Erythroblast (primary cell): ENCODE data around the gene TELO2.
A peak's percentile ranks its signal among the peaks of the same experiment; 100 is the strongest.

Experiments used
- DNase-seq, 2 experiments: peaks; one replicate each; lab custom pipeline; 2025; lab: John Stamatoyannopoulos, UW
- GATA1 ChIP-seq: IDR thresholded peaks from 2 replicates; pipeline ENCODE4 v1.6.1; 2011; ENCODE audit warnings: low read depth, mild to moderate bottlenecking, control low read depth, low read length, moderate library complexity
- POLR2A ChIP-seq: IDR thresholded peaks from 2 replicates; pipeline ENCODE4 v1.6.1; 2011; ENCODE audit warnings: mild to moderate bottlenecking, low read length

The TELO2 gene

DNA sequence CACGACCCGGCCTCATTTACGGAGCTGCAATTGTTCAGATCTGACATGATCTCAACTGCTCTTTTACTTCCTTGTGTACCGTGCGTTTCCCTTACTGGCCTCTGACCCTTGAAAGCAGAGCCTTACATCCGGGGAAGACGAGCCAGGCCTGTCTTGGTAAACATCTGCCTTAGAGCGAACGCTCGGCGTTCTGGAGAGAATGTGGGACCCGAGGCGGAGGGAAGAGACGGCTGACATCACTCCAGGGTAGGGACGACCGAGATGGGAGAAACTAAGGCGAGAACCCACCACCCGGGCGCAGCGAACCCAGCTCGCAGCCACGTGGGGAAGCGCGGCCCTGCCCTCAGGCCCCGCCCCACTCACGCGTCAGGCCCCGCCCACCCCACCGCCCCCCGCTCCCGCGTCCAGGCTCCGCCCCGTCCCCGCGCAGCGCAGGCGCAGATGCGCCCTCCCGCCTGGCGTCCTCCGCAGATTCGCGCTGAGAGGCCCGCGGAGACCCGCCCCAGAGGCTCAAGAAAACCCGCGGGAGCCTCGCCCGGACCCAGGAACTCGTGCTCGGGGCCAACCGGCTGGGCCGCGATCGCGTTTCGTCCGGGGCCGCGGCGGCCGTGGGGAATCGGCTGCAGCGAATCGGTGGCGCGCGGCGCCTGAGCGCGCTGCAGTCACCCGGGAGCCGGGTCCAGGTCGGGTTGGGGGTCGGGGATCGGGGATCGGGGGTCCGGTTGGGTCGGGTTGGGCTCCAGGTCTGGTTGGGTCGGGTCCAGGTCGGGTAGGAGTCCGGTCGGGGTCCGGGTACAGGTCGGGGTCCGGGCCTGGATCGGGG lies at the start of gene TELO2:
Gene TELO2, plus strand, starts transcription at position 438 of the 823 bp plus-strand sequence. CDS start 922 bp downstream, outside the sequence.
- DNase-seq = peak; percentile 88 to 94
- TF ChIP-seq POLR2A (peak; percentile 48), GATA1 (no peak)

DNA sequence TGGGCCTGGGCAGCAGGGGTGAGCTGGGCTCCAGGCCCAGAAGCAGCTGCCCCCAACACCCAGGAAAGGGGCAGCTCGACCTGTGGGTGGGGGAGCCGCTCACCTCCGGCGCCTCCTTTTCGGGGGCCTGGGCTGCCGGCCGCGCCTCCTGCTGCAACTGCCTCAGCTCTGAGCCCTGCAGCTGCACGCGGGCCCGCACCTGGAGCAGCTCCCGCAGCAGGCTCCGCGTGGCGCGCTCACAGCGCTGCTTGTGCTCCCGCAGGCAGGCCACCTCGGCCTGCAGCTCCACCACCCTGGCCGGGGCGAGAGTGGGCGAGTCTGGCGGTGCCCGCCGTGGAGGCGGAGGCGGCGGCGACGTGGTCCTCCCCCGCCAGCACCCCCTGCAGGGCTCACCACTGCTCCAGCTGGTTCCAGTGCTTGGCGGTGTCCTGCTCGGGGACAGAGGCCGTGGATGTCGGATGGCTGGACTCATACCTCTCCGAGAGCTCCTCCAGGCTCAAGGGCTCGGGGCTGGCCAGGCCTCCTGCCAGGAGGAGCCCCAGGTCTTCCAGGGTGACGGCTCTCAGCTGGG lies 49.7 kb upstream of the TELO2 start:
- DNase-seq = no peak
- no peak for TF ChIP-seq POLR2A
- TF ChIP-seq GATA1 = no peak

DNA sequence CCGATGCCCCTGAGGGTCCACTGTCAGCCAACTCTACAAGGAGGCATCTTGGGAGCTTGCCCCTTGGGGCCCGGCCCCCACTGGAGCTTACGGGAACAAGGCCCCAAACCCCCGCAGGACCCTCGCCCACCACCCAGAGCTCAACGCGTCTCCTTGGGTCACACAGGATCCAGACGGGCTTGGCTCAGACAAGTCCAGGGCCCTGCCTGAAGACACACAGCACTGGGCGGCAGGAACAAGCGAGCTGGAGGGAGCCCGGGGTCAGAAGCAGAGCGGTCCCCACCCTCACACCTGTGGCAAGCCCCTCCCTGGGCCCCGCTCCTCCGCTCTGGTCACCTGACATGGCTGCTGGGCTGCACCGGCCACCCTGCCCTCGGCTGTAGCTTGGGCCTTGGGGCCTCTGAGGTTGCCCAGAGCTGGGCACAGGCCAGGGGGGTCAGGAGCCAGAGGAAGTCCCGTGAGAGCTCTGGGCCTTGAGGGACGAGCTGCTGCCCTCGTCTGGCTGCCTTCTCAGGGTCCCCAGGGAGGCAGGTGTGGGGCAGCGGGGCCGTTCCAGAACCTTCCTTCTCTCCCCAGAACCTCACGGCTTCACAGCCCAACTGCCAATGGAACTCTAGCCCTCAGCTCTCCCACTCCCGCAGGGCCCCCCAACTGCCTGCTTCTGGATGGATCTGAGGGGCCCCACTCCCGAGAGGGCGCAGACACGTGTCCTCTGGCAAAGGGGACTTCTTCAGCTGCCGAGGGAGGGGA lies 49.0 kb upstream of the TELO2 start, which contains the start of gene CCDC154:
Gene CCDC154, minus strand, starts transcription at position 577 of the 750 bp plus-strand sequence. Its CDS starts 234 bp downstream, at position 343.
- TF ChIP-seq GATA1 (no peak), POLR2A (no peak)
- no peak for DNase-seq

DNA sequence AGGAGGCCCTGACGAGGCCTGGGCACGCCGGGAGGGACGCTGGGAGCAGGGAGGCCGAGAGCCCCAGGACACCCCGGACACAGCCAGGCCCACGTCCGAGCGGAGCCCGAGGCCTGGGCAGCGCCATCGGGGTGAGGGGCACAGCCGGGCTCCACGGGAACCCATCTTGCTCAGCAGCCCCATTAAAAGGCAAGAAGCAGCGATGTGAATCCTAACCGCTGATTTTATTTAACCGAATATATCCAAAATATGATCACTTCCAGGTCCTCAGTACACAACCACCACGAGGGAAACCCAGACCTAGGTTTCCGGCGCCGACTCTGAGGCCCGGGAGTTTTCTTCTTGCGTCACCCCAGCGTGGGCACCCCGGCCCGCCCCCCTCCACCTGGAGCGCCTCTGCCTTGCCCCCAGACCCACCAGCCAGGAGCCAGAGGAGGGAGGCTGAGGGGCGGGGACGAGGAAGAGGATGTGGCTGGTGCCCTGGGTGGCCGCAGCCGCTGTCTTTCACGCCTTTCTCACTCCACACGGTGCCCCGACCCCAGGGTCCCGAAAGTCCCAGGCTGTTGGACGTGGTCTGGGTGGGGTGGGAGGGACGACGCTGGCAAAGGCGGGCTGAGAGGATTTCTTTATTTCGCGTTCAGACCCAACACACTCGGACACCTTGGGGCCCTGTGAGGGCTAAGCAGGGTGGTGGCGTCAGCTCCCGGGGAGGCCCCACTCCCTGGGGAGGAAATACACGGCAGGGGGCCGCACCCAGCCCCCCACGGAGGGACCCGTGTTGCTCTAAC lies 48.2 kb upstream of the TELO2 start:
- no peak for DNase-seq

DNA sequence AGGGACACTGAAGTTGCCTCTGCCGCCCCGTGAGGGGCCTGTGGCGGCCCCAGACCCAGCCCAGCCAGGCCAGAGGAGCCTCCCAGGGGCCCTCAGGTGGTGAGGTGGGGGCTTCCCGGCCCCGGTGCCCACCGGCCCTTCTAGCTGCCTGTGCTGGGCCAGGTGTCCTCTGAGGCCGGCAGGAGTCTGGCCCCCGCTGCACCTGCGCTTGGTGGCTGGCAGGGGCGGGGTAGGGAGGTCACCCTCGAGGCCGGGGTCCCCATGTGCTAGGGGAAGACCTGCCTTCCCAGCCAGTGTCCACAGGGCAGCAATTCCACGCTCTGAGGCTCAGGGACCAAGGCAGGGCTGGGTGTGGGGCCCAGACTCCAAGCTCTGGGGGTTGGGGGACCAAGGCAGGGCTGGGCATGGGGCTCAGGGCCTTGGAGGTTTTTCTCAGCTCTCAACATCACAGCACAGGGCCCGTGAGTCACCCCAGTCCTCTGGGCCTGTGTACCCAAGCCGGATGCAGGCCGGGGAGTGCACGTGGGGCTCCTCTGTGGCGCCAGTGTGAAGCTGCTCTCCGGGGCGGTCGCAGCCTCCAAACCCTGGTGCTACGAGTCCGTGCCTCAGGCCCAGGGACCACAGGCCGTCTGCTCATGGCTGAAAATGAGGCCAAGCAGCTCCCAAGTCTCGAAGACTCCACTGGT lies 47.5 kb upstream of the TELO2 start:
- no peak for DNase-seq
- TF ChIP-seq POLR2A = no peak
- TF ChIP-seq GATA1 = no peak

More for the DNA sequence above, 48.2 kb upstream of the TELO2 start:
- TF ChIP-seq POLR2A (no peak), GATA1 (no peak)

DNA sequence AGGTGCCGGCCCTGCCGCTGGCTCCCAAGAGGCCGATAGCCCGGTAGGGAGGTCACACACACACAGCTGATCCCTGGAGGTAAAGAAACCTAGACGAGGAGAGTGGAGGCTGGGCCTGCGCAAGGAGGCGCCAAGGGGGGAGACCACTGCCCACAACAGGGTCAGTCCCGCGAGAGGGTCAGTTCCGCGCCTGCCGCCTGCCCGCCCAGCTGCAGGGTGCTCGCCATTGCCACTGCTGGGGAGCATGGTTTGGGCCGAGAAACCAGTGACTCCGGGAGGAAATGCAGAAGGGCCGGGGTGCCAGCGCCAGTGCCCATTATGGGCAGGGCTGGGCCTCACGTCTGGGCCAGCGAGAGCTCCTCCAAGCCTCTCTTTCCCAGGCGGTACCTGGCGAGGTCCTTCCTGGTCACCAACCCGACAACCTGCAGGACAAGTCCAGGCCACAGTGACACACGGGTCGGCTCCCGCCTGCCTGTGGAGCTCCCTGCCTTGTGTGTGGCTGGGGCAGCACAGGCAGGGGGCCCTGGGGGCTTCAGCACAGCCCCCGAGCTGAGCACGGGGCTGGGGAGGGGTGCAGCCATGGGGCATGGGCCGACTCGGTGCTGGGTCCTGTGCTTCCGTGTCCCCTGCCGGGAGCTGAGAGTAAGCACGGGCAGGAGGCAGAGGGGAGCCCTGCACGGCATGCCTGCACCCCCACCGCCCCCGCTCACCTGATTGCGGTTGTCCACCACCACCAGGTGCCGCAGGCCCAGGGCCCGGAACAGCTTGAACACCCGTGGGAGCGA lies 46.7 kb upstream of the TELO2 start:
- TF ChIP-seq GATA1 = no peak
- no peak for TF ChIP-seq POLR2A
- no peak for DNase-seq

DNA sequence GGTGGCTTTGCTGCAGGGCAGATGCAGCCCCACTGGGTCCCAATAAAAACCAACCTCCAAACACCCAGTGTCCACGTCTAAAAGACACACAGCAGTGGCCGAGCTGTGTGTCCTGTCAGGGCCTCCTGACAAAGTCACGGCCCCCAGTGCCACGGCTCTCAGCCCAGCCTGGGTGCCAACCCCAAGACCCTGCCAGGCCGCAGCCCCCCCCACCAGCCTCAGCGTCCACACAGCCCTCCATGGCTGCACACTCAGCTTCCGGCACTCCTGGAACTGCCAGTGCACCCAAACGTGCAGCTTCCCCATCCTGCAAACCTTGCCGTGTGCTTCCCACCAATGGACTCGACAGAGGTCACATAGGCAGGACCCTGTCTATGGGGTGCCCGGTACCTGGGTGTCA lies 45.2 kb upstream of the TELO2 start:
- DNase-seq = no peak
- TF ChIP-seq POLR2A = no peak
- no peak for TF ChIP-seq GATA1

DNA sequence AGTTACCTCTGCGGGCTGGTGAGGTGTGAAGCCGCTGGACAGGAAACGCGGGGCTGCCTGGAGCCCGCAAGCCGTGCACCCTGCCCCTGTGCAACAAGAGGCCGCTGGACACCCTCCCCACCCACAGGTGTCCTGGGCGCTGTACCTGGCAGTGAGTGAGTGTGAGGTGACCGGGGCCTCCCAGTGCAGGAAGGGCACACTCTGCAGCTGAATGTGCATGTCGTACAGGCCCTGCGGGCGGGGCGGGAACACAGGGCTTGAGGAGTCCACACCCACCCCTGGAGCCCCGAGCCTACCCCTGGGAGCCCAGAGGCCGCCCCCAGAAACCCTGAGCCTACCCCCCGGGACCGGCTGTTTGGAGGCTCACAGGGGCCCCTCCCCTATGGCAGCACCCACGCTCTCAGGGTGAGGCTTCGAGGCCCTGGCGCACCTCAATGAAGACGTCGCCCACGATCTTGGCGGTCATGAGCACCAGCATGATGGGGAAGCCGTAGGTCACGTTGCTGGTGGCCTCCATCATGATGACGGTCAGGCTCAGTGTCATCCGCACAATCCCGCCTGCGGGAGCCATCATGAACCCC lies 44.5 kb upstream of the TELO2 start:
- no peak for DNase-seq
- TF ChIP-seq POLR2A (no peak), GATA1 (no peak)

DNA sequence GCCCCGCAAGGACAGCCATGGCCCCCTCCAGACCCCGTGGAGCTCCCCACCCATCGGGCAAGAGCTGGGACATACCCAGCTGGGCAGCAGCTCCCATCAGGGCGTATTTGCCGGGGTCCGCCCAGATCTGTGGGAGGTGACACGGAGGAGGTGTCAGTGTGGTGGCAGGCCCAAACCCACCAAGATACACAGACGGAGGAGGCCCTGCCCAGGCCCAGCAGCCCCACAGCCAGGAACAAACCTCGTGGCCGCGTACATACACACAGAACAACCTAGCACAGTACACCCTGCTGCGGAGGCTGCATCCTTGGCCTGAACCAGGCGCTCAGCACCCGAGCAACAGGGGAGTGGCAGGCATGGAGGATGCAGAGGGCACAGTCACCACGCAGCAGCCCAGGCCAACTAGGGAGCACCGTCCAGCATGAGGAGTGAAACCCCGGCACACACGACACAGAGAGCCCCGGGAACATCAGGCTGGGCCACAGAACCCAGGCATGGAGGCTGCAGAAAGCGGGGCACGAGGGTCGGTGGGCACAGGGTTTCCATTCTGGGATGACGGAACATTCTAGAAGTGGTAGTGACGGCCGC lies 43.9 kb upstream of the TELO2 start:
- TF ChIP-seq POLR2A (no peak), GATA1 (no peak)
- no peak for DNase-seq

DNA sequence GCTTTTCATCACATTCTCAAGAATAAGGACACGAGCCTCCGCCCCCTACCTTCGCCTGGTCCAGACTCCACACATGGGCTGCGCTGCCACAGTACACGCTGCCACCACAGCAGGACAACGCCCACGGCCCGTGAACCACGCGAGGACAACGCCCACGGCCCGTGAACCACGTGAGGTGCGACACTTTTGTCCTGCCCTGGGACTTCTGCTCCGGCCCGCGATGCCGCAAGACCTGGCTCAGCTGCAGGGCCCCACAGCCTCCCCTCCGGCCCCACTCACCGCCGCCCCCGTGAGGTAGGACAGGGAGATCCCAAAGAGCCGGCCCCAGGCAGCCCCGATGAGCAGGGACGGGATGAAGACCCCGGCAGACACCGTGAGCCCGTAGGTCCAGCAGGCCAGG lies 42.9 kb upstream of the TELO2 start:
- TF ChIP-seq POLR2A = no peak
- TF ChIP-seq GATA1 = no peak
- no peak for DNase-seq

DNA sequence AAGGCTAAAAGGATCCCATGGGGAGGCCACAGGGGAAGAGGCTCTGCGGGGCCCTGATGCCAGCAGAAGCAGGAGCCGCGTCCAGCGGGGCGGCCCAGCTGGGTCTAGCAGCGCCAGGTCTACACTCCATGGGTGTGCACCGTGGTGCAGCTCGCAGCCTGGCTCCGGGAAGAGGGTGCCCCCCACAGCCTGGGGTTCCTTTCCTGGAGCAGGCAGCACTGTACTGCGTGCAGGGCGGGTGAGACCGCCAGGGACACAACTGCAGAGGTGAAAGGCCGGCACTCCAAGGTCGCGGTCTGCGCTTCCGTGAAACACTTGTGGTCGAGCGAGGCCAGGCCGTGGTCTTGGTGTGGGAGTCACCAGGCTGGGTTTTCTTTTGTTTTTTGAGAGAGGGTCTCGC lies 42.3 kb upstream of the TELO2 start:
- TF ChIP-seq GATA1 (no peak), POLR2A (no peak)
- DNase-seq = no peak
